K562 (cell line): ENCODE data around the gene ATXN7. TPM values are rescaled to one million over a fixed set of nuclear protein-coding genes. Genes with fewer than 3 reads are reported as not detected.

Experiments used
- AFF4 ChIP-seq: sonication (generic); formaldehyde crosslinking; IDR thresholded peaks from 2 replicates; pipeline ENCODE4 v1.8.0; 2023; ENCODE audit warnings: mild to moderate bottlenecking, missing genetic modification reagents
- ARNT ChIP-seq, 2 experiments: fragments of 450-650 bp; IDR thresholded peaks; 2 replicates each; pipeline ENCODE4 v1.6.1; 2016; ENCODE audit warnings: mild to moderate bottlenecking in 1 of 2
- CREB3L1 ChIP-seq: fragments of 450-650 bp; IDR thresholded peaks from 2 replicates; pipeline ENCODE4 v1.6.1; 2014; ENCODE audit warnings: low read depth, mild to moderate bottlenecking, moderate library complexity, borderline replicate concordance
- CREBBP ChIP-seq: IDR thresholded peaks from one replicate; pipeline ENCODE4 v1.6.1; 2012; ENCODE audit warnings: low read depth, mild to moderate bottlenecking, control low read depth, inconsistent platforms, low read length
- FOXK2 ChIP-seq, 2 experiments: fragments of 450-650 bp; IDR thresholded peaks in 1 of 2; conservative IDR thresholded peaks in 1 of 2; 2 replicates each; pipeline ENCODE4 v1.6.1; 2016; ENCODE audit warnings: low read depth in 2 of 2, mild to moderate bottlenecking in 1 of 2
- GABPB1 ChIP-seq: sonication (generic); formaldehyde crosslinking; IDR thresholded peaks from 2 replicates; pipeline ENCODE4 v1.8.0; 2022; ENCODE audit warnings: mild to moderate bottlenecking, missing genetic modification reagents
- NFE2 ChIP-seq: IDR thresholded peaks from 2 replicates; pipeline ENCODE4 v1.6.1; 2014; ENCODE audit warnings: antibody characterized with exemption, low read depth
- OTX1 ChIP-seq: fragments of 450-650 bp; formaldehyde crosslinking; IDR thresholded peaks from 2 replicates; pipeline ENCODE4 v1.4.0; 2022; ENCODE audit warnings: mild to moderate bottlenecking
- POLR2A ChIP-seq: fragments of 450-650 bp; conservative IDR thresholded peaks from 2 replicates; pipeline ENCODE4 v1.6.1; 2016
- RBBP5 ChIP-seq: fragments of 200-600 bp; sonication (generic); IDR thresholded peaks from 2 replicates; pipeline ENCODE4 v1.6.1; 2012; ENCODE audit warnings: borderline replicate concordance, mild to moderate bottlenecking, low read length, control low read depth, inconsistent platforms; ENCODE audit not compliant: insufficient read depth, poor library complexity, severe bottlenecking
- RFX1 ChIP-seq: fragments of 450-650 bp; IDR thresholded peaks from 2 replicates; pipeline ENCODE4 v1.6.1; 2016; ENCODE audit warnings: mild to moderate bottlenecking, moderate library complexity
- ZBTB11 ChIP-seq, 3 experiments: fragments of 200-800 bp in 1 of 3; fragments of 250-450 bp in 1 of 3; fragments of 450-650 bp in 1 of 3; sonication (Bioruptor Pico) in 1 of 3; sonication (Bioruptor generic) in 1 of 3; formaldehyde crosslinking in 1 of 3; IDR thresholded peaks; 2 replicates each; pipeline versions ENCODE4 v1.6.1 to v1.8.0; 2016 to 2022; ENCODE audit warnings: mild to moderate bottlenecking in 2 of 3, missing genetic modification characterization in 2 of 3, missing compliant biosample characterization in 1 of 3, moderate library complexity in 1 of 3
- ZBTB43 ChIP-seq: sonication (generic); formaldehyde crosslinking; IDR thresholded peaks from 2 replicates; pipeline ENCODE4 v1.8.0; 2023; ENCODE audit warnings: mild to moderate bottlenecking, missing genetic modification reagents
- polyA plus RNA-seq, 8 experiments: library from polyadenylated mRNA; depleted of rRNA in 4 of 8; stranded (reverse) in 5 of 8; unstranded in 3 of 8; fragments of >200 nt; fragmentation: Nextera tagmentation in 2 of 8; fragmentation: Illumina TruSeq in 1 of 8; extraction: Ambion mirVana in 2 of 8; extraction: Trizol in 1 of 8; gene quantifications; 2 replicates each; pipeline versions ENCODE4 v1.2.1 to v1.2.3, GENCODE V29; 2011 to 2014; ENCODE audit warnings: inconsistent platforms in 1 of 8, missing spikeins in 1 of 8
- total RNA-seq, 7 experiments: library from RNA; depleted of rRNA in 6 of 7; stranded (reverse); fragments of >200 nt in 6 of 7; fragmentation: Illumina TruSeq in 2 of 7; extraction: Trizol in 2 of 7; gene quantifications; 2 replicates each; pipeline versions ENCODE4 v1.2.1 to v1.2.3, GENCODE V29; 2011 to 2021; ENCODE audit warnings: low replicate concordance in 1 of 7

Gene ATXN7
- total and polyA plus RNA-seq, 9 of the 15 experiments (the other 6 are each of a cell fraction or from before 2014, with no cell fraction given) = 0.41 to 9.2 (median 6.7) TPM

- TF ChIP-seq ZBTB11 (CRISPR knock-in tag; IDR thresholded peaks at IDR 0.05) (peak; percentile 85 to 99 (median 95)), ARNT (IDR thresholded peaks at IDR 0.05) (no peak), NFE2 (0 out of 2 replicates have a peak, but pooled peaks have one; percentile 3), RFX1 (0 out of 2 replicates have a peak, but pooled peaks have one; percentile 6), GABPB1 (CRISPR knock-in tag) (peak; percentile 95), RBBP5 (peak; percentile 97), OTX1 (no peak), CREB3L1 (peak; percentile 75; the same call in 1 of the 2 replicates), POLR2A (peak; percentile 79), AFF4 (CRISPR knock-in tag) (no peak), CREBBP (no peak), ZBTB43 (CRISPR knock-in tag) (0 out of 2 replicates have a peak, but pooled peaks have one; percentile 56), FOXK2 (conservative IDR thresholded peaks at IDR 0.05 in 1 of 2, IDR thresholded peaks at IDR 0.05 in 1 of 2; ENCODE audit: low read depth in 2 of 2) (peak in 1 of 2 experiments; percentile 15; a peak in 1 of 4 replicates)
These were observed 159.7 kb downstream of the ATXN7 start, which contains the start of gene PSMD6 (continued) for GRCh38 chr3:64023187-64023860.
